ENCODE measurements around the gene TTLL11. TPM values are rescaled to one million over a fixed set of nuclear protein-coding genes. Genes with fewer than 3 reads are reported as not detected.

Gene TTLL11
- total and polyA plus RNA-seq, 2 of the 8 experiments (the other 6 are each of a cell fraction or from before 2014, with no cell fraction given) = 0.56 to 0.80 TPM

- no peak for TF ChIP-seq RAD21 (IDR thresholded peaks at IDR 0.05 in 1 of 2, conservative IDR thresholded peaks at IDR 0.05 in 1 of 2; ENCODE audit: low read depth in 2 of 2, low read length in 2 of 2)
These were observed 167.2 kb downstream of the TTLL11 start (continued) for GRCh38 chr9:121925935-121926334.

Measured in H1 (cell line).